ENCODE measurements around the gene NOS1.

- TF ChIP-seq CTCF (IDR thresholded peaks at IDR 0.05 in 4 of 5, conservative IDR thresholded peaks at IDR 0.05 in 1 of 5) (no peak), POLR2A (IDR thresholded peaks at IDR 0.05) (no peak)
These were observed 134.9 kb downstream of the NOS1 start for GRCh38 chr12:117226505-117226904.
